Measurements from ENCODE around the gene CAPZA1. TPM values are rescaled to one million over a fixed set of nuclear protein-coding genes. Genes with fewer than 3 reads are reported as not detected.

The CAPZA1 gene
- total RNA-seq, 1 experiment from 2014 or later: 97.5 TPM

GRCh38 chr1:112708489-112708888 lies 88.9 kb downstream of the CAPZA1 start (continued):
- no peak for TF ChIP-seq ZNF532 (CRISPR knock-in tag; IDR thresholded peaks at IDR 0.05; ENCODE audit: borderline replicate concordance)

GRCh38 chr1:112710159-112710558 lies 90.5 kb downstream of the CAPZA1 start:
- Mint-ChIP-seq H3K4me3 (no peak overlapping the region), H3K36me3 (peaks cover 4% of the 10 kb centered on the region), H3K27me3 (ENCODE audit: low read depth) (peaks cover 19% of the 10 kb centered on the region), H3K27ac (no peak overlapping the region), H3K9me3 (no peaks in the 10 kb centered on the region), H3K4me1 (peaks cover 53% of the 10 kb centered on the region)
- CTCF ChIA-PET: interaction anchor here (0.8 to 1.3 kb wide), 2 partner anchors 9 to 36 kb away, joined by 3 read pairs; partner anchors contain the start of gene MOV10
- DNase-seq (ENCODE audit: low spot score) (no peak), ATAC-seq (no peak)
- POLR2A ChIA-PET: no interaction called here
- TF ChIP-seq ZSCAN18 (CRISPR knock-in tag; IDR thresholded peaks at IDR 0.05) (no peak), ZNF232 (CRISPR knock-in tag; IDR thresholded peaks at IDR 0.05) (no peak), CREB1 (CRISPR knock-in tag; IDR thresholded peaks at IDR 0.05) (no peak)

DNA sequence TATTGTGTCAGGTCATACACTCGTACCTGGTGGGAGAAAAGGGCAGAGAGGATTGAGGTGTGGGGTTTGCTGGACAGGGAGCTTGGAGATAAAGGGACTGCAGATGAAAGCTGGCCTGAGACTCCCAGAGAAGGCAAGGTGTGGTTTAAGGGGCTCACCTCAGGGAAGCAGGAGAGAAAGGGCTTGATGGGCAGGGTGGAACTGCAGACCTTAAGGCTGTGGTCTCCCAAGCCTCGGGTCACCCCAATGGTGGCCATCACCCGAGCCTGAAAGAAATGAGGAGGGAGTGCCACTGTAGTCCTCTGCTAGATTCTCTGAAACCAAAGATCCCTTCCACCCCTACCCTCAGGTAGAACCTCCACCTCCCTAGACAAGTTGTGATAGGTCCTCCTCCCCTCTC lies 91.0 kb downstream of the CAPZA1 start:
- no peak for TF ChIP-seq PREB (CRISPR knock-in tag; IDR thresholded peaks at IDR 0.05; ENCODE audit: borderline replicate concordance)
- no peak for TF ChIP-seq CTCF (IDR thresholded peaks at IDR 0.05)
- TF ChIP-seq MLX (CRISPR knock-in tag; IDR thresholded peaks at IDR 0.05): no peak
- Mint-ChIP-seq H3K27me3 (ENCODE audit: low read depth) (peaks cover 21% of the 10 kb centered on the region), H3K27ac (no peak overlapping the region), H3K4me1 (peaks cover 49% of the 10 kb centered on the region), H3K9me3 (no peaks in the 10 kb centered on the region), H3K36me3 (peaks cover 4% of the 10 kb centered on the region), H3K4me3 (no peak overlapping the region)
- DNase-seq (ENCODE audit: low spot score) (no peak), ATAC-seq (no peak)
- POLR2A ChIA-PET: no interaction called here
- CTCF ChIA-PET: interaction anchor here (0.6 to 1.3 kb wide), 6 partner anchors 9 to 451 kb away, joined by 3 to 6 read pairs (median 3); partner anchors contain the start of gene MOV10

DNA sequence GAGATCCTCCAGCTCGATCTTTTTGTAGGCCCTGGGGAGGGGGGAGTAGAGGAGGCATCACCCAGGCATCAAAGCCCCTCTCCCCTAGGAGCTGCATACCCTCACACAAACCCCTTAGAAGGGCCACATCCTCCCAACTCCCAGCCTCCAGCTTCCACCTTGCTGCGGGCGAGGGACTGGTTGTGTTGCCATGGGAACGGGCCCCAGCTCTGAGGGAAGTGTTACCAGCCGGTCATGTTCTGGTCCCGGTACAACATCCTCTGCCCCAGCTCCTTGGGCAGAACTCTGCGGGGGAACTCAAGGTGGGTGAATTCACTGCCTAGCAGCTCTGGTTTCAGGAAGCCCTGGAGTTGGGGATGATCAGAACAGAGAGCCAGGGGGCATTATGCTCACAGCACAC lies 91.4 kb downstream of the CAPZA1 start:
- H3K27me3 Mint-ChIP-seq (ENCODE audit: low read depth): peaks cover 25% of the 10 kb centered on the region
- H3K36me3 Mint-ChIP-seq: peaks cover 4% of the 10 kb centered on the region
- ChIA-PET POLR2A (no interaction called here), CTCF (interaction anchor here (0.6 to 1.2 kb wide), 5 partner anchors 37 to 450 kb away, joined by 3 to 6 read pairs (median 3); partner anchors contain the start of gene MOV10)
- H3K9me3 Mint-ChIP-seq: no peaks in the 10 kb centered on the region
- ATAC-seq: no peak
- no peak overlapping the region for H3K27ac Mint-ChIP-seq
- peaks cover 47% of the 10 kb centered on the region for H3K4me1 Mint-ChIP-seq
- no peak overlapping the region for H3K4me3 Mint-ChIP-seq
- no peak for DNase-seq (ENCODE audit: low spot score)
- TF ChIP-seq JUN (CRISPR knock-in tag; IDR thresholded peaks at IDR 0.05) (no peak), MAX (CRISPR knock-in tag; IDR thresholded peaks at IDR 0.05) (no peak), TCF7 (CRISPR knock-in tag; IDR thresholded peaks at IDR 0.05; ENCODE audit: low read depth) (no peak), NR3C1 (CRISPR knock-in tag; conservative IDR thresholded peaks at IDR 0.05; ENCODE audit: low read depth) (no peak)
- TF ChIP-seq, protein P1, sequence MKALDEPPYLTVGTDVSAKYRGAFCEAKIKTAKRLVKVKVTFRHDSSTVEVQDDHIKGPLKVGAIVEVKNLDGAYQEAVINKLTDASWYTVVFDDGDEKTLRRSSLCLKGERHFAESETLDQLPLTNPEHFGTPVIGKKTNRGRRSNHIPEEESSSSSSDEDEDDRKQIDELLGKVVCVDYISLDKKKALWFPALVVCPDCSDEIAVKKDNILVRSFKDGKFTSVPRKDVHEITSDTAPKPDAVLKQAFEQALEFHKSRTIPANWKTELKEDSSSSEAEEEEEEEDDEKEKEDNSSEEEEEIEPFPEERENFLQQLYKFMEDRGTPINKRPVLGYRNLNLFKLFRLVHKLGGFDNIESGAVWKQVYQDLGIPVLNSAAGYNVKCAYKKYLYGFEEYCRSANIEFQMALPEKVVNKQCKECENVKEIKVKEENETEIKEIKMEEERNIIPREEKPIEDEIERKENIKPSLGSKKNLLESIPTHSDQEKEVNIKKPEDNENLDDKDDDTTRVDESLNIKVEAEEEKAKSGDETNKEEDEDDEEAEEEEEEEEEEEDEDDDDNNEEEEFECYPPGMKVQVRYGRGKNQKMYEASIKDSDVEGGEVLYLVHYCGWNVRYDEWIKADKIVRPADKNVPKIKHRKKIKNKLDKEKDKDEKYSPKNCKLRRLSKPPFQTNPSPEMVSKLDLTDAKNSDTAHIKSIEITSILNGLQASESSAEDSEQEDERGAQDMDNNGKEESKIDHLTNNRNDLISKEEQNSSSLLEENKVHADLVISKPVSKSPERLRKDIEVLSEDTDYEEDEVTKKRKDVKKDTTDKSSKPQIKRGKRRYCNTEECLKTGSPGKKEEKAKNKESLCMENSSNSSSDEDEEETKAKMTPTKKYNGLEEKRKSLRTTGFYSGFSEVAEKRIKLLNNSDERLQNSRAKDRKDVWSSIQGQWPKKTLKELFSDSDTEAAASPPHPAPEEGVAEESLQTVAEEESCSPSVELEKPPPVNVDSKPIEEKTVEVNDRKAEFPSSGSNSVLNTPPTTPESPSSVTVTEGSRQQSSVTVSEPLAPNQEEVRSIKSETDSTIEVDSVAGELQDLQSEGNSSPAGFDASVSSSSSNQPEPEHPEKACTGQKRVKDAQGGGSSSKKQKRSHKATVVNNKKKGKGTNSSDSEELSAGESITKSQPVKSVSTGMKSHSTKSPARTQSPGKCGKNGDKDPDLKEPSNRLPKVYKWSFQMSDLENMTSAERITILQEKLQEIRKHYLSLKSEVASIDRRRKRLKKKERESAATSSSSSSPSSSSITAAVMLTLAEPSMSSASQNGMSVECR (CRISPR knock-in tag; IDR thresholded peaks at IDR 0.05; ENCODE audit: borderline replicate concordance): no peak
- TF ChIP-seq, protein P2, sequence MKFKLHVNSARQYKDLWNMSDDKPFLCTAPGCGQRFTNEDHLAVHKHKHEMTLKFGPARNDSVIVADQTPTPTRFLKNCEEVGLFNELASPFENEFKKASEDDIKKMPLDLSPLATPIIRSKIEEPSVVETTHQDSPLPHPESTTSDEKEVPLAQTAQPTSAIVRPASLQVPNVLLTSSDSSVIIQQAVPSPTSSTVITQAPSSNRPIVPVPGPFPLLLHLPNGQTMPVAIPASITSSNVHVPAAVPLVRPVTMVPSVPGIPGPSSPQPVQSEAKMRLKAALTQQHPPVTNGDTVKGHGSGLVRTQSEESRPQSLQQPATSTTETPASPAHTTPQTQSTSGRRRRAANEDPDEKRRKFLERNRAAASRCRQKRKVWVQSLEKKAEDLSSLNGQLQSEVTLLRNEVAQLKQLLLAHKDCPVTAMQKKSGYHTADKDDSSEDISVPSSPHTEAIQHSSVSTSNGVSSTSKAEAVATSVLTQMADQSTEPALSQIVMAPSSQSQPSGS (CRISPR knock-in tag; IDR thresholded peaks at IDR 0.05; ENCODE audit: borderline replicate concordance, low read depth): no peak
